T follicular helper cell (primary cell): Measurements from ENCODE around the gene RAB3IL1.

Experiments used
- DNase-seq: peaks from one replicate; pipeline ENCODE4 v3.0.0-alpha.2; 2020; ENCODE audit warnings: low read depth

Gene RAB3IL1

GRCh38 chr11:61905067-61905696 is 12.2 kb downstream of the RAB3IL1 start:
- no peak for DNase-seq

GRCh38 chr11:61904539-61905048 is 12.8 kb downstream of the RAB3IL1 start:
- no peak for DNase-seq

- no peak for DNase-seq
These were observed 13.5 kb downstream of the RAB3IL1 start for GRCh38 chr11:61903845-61904244.

- no peak for DNase-seq
These were observed 15.1 kb downstream of the RAB3IL1 start for GRCh38 chr11:61902313-61902712.

- DNase-seq, result no peak
These were observed 16.0 kb downstream of the RAB3IL1 start for GRCh38 chr11:61901397-61901796.

GRCh38 chr11:61900251-61900650 is 17.1 kb downstream of the RAB3IL1 start:
- no peak for DNase-seq

- DNase-seq, result peak; percentile 91
These were observed 18.1 kb downstream of the RAB3IL1 start for GRCh38 chr11:61899146-61899841.

- DNase-seq, result no peak
These were observed 19.2 kb downstream of the RAB3IL1 start for GRCh38 chr11:61898247-61898582.

- DNase-seq, result peak; percentile 64
These were observed 19.7 kb downstream of the RAB3IL1 start for GRCh38 chr11:61897387-61898246.

GRCh38 chr11:61896665-61897386 is 20.5 kb downstream of the RAB3IL1 start:
- no peak for DNase-seq

GRCh38 chr11:61895718-61896059 is 21.7 kb downstream of the RAB3IL1 start:
- no peak for DNase-seq

- DNase-seq, result no peak
These were observed 22.2 kb downstream of the RAB3IL1 start for GRCh38 chr11:61895046-61895717.

GRCh38 chr11:61893981-61894380 is 23.4 kb downstream of the RAB3IL1 start:
- no peak for DNase-seq

- no peak for DNase-seq
These were observed 25.3 kb downstream of the RAB3IL1 start for GRCh38 chr11:61892085-61892370.

GRCh38 chr11:61891331-61892084 is 25.9 kb downstream of the RAB3IL1 start, which contains the start of gene FADS3:
Gene FADS3 (minus strand): TSS chr11:61891545. CDS start chr11:61891381, 164 bp downstream.
- DNase-seq, result peak; percentile 42

- DNase-seq, result peak; percentile 14
These were observed 26.6 kb downstream of the RAB3IL1 start for GRCh38 chr11:61890529-61891330.

- DNase-seq, result no peak
These were observed 27.5 kb downstream of the RAB3IL1 start for GRCh38 chr11:61889831-61890230.

- DNase-seq, result no peak
These were observed 28.8 kb downstream of the RAB3IL1 start for GRCh38 chr11:61888590-61888989.

- no peak for DNase-seq
These were observed 29.4 kb downstream of the RAB3IL1 start for GRCh38 chr11:61887839-61888494.
